ENCODE measurements around the gene EED.

DNA sequence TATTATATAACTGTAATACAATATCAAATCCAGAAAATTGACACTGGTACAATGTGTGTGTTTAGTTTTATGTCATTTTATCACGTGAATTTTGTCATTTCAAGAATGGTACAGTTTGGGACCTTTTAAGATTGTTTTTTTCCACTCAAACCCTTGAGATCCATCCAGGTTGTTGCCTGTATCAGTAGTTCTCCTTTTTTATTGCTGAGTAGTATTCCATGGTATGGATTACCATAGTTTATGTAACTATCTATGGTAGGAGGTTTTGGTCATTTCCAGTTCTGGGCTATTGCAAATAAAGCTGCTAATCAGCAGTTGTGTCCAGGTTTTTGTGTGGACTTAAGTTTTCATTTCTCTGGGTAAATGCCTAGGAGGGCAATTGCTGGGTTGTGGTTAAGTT, 25.1 kb downstream of the EED start:
- TF ChIP-seq POLR2A (IDR thresholded peaks at IDR 0.05; ENCODE audit: low read depth, low read length) = no peak
- no peak for TF ChIP-seq POLR2AphosphoS5 (IDR thresholded peaks at IDR 0.05; ENCODE audit: low read depth, low read length)
- TF ChIP-seq TAF1 (IDR thresholded peaks at IDR 0.05; ENCODE audit: borderline replicate concordance, low read depth, low read length) = no peak
